Activated CD8-positive, alpha-beta memory T cell treated with anti-CD3 and anti-CD28 coated beads for 1 hour (primary cell): ENCODE data around the gene MECP2.

ENCODE experiments used
- DNase-seq, 2 donors: peaks; one replicate each; pipeline ENCODE4 v3.0.0-alpha.2; 2020; ENCODE audit warnings: low read depth in 1 of 2; ENCODE audit errors: extremely low read depth in 1 of 2

Gene MECP2

DNA sequence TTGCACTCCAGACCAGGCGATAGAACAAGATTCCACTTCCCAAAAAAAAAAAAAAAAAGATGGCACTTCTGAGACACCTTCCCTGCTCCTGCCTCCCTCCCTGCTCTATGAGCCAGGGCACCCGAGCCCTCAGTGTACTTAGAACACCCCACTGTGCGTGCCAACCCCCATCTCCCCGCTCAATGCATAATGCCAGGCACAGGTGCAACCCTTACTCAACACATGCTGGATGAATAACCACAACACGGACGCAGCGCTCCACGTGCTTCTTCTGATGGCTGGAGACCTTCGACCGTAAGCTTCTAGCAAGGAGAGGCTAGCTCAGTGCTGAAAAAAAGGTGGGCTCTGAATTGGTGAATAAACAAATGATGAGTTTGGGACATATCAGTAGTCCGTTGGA lies 57.9 kb downstream of the MECP2 start:
- no peak for DNase-seq

DNA sequence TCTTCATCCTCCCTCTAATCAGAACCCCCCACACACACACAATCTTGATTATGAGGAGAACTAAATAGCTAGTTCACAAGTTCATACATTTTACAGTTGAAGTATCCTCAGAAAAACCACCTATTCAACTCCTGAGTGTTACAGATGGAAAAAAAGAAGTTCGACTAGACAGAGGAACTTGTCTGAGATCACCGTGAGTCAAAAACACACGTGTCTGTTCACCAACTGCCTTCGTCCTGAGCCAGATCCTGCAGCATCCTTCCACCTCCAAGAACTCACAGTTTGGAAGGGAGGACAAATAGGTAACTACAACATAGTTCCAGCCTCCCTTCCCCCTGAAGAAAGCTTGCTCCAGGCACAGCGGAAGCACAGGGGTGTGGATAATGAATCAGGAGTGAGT lies 58.9 kb downstream of the MECP2 start:
- no peak for DNase-seq

DNA sequence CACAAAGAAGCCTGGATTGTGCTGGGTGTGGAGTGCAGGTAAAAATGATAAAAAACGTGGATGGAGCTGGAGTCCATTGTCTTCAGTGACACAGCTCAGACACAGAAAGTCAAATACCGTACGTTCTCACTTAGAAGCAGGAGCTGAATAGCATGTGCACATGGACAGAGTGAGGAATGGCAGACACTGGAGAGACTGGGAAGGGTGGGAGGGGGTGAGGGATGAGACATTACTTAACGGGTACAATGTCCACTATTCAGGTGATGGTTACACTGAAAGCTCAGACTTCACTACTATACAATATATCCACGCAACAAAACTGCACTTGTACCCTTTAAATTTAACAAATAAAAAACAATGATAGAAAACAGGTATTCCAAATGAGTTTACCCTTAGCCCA lies 59.8 kb downstream of the MECP2 start:
- no peak for DNase-seq

DNA sequence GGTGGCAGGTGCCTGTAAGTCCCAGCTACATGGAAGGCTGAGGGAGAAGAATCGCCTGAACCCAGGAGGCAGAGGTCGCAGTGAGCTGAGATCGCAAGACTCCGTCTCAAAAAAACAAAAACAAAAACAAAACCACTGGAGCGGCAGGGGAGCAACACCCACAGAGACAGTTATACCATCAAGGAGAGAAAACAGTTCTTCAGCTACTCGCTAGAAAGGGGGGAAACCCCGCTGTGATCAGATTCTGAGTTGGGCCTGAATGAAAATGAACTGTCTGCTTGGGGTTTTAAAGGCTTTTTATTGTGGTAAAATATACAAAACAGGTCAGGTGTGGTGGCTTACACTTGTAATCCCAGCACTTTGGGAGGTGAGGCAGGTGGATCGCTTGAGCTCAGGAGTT lies 61.0 kb downstream of the MECP2 start:
- no peak for DNase-seq

DNA sequence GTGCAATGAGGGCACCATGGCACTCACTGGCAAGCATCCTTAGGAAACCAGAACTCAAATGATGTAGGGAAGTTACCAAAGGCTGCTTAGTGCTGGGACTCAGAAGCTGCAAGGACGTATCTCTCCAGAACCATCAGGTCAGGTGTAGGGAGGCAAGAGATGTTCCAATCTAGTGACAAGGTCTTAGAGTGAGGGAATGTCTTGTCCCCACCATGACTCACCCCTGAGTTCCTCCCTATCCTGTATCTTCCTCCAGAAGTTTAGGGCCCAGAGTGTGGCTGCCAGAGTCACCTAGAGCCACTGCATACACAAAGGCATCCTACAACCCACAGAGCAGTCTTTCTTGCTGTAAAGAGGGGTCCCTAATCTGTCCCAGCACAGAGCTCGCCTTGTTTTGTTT lies 63.7 kb downstream of the MECP2 start:
- DNase-seq, result no peak

DNA sequence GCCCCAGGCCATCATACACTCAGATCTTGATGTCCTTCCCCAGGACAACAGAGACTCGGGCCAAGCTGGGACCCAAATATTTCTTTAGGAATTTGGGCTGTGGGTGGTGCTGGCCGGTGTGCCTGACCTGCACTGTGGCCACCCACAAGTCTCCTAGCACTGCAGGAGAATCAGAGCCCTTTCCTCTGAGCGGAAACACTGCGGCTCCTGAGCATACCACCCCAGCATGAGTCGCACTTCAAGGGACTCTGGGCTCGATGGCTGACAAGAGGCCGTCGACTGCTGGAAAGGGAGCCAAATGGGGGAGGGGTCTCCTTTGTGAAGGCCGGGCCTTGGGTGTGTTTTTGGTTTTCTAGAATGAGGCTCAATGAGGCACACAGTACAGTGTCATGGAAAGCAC lies 64.9 kb downstream of the MECP2 start:
- no peak for DNase-seq

DNA sequence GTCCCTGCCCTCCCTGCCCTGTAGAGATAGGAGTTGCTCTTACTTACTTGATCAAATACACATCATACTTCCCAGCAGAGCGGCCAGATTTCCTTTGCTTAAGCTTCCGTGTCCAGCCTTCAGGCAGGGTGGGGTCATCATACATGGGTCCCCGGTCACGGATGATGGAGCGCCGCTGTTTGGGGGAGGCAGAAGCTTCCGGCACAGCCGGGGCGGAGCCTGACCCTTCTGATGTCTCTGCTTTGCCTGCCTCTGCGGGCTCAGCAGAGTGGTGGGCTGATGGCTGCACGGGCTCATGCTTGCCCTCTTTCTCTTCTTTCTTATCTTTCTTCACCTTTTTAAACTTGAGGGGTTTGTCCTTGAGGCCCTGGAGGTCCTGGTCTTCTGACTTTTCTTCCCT lies 65.4 kb downstream of the MECP2 start:
- no peak for DNase-seq

DNA sequence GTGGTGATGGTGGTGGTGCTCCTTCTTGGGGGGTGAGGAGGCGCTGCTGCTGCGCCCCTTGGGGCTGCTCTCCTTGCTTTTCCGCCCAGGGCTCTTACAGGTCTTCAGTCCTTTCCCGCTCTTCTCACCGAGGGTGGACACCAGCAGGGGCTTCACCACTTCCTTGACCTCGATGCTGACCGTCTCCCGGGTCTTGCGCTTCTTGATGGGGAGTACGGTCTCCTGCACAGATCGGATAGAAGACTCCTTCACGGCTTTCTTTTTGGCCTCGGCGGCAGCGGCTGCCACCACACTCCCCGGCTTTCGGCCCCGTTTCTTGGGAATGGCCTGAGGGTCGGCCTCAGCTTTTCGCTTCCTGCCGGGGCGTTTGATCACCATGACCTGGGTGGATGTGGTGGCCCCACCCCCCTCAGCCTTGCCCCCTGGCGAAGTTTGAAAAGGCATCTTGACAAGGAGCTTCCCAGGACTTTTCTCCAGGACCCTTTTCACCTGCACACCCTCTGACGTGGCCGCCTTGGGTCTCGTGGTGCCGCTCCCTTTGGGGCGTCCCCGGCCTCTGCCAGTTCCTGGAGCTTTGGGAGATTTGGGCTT lies 66.7 kb downstream of the MECP2 start:
- no peak for DNase-seq

DNA sequence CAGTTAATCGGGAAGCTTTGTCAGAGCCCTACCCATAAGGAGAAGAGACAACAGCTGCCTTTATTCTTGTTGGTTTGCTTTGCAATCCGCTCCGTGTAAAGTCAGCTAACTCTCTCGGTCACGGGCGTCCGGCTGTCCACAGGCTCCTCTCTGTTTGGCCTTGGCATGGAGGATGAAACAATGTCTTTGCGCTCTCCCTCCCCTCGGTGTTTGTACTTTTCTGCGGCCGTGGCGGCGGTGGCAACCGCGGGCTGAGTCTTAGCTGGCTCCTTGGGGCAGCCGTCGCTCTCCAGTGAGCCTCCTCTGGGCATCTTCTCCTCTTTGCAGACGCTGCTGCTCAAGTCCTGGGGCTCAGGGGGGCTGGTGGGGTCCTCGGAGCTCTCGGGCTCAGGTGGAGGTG lies 67.3 kb downstream of the MECP2 start:
- DNase-seq, result no peak

DNA sequence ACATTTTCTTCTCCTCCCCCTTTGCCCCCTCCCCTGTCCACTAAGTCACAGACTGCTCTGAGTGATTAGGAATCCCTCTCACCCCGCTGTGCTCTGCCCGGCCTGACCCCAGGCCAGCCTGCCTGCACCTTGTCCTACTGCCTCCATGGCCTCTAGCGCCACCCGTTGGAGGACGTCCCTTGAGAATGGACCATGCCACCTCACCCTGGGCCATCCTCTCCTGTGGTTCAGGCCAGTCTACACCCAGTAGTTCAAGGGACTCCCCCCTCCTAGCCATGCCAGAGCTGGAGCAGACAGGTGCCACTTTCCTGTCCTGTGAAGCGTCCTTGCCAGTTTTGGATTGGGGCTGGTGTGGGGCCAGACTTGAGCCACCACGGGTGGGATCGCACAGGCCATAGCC lies 68.1 kb downstream of the MECP2 start:
- DNase-seq, result no peak

DNA sequence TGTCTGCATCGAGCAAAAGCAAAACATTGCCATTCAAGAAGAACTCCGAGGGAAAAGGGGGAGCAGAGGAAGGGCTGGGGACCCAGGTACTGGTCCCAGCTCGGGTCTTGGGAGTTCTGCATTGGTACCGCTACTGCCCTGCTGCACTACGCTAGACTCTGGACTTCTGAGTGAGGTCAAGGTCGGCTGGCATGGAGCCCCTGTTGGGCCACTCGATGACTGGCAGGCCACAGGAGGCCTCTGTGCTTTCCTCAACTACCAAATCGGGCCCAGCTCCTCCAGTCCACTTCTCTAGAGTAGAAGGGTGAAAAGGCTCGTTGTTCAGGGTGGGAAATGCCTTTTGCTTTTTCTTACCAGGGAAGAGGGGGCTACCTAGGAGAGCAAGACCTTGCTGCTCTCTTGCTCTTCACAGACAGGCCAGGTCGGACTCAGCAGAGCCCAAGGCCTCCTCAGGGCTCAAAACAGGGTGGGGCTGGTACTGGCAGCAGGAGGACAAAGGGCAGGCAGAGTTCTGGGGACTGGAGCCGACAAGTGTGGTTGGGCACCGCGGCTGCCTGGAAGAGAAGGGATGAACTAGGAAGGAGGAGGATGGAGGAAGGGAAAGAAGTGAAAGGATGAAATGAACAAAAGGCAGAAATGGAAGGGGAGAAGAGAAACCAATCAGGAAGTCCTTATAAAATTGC lies 68.9 kb downstream of the MECP2 start:
- DNase-seq, result no peak

DNA sequence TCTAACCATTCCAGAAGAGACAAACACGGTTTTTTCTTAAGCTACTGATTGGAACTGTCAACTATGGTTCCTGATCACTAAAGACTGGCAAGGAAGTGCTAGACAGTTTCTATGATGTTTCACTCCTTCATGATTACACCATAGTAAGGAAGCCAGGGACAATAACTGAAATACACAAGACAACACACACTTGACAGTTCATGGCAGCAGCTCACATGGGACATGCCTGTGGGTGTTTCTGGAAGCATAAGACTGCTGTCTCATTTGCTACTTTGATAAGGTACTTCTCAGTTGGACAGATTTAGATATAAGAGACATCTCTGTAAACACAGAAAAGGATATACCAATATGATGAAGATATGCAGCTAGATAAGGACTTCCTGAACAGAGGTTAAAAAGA lies 69.5 kb downstream of the MECP2 start:
- DNase-seq, result no peak

DNA sequence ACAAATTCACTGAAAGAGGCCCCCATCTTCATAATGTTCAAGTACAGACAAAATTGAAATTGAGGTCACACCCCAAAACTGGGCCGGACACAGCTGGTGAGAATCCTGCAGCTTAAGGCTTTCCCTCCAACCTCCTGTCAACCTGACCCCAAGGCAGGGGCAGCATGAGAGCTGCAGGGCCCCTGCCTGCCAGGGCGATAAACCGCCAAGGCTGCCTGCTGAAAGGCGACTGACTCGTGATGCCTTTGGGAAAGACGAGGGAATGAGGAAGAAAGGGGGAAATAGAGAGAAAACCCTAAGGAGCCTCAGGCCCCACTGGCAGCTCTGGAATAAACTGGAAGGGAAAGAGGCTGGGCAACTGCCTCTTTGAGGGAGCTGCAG lies 70.5 kb downstream of the MECP2 start:
- DNase-seq, result no peak

DNA sequence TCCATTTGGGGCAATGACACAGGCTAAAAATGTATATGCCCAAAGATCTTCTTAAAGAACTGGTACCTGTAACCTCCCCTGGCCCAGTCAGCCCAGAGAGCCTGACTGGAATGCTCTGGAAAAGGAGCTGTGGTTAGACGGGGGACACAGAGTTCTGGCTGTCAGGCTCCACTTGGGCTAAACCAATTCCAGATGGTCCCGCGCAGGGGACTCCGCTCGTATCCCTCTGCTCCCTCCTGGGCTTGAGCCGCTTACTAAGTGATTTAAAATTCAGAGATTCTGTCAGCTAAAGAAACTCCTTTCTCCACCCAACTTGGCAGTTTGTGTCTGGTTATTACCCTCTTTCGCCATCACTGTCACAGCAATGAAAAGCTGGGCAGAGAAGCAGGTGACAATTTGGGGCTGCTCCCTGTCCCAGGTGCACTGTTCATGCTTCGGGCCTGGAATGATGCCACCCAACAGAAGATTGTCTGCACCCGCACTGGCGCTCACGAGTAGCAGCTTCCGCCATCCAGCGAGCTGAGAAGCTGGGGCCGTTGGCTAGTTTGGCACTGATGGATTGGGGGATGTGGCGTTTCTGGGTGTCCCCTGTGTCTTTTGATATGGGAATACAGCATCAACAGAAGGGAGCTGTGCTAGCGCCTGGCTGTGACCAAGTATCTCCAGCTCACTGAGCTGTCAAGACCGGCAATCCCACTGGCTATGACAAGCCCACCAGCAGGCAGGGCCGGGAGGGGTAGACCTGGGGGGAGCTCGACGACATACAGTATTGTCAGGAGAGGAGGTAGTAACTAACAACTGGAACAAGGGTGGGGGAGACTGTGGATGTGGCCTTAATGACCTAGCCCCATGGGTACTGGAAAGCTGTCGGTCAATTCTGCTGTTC lies 71.1 kb downstream of the MECP2 start:
- DNase-seq, result no peak

DNA sequence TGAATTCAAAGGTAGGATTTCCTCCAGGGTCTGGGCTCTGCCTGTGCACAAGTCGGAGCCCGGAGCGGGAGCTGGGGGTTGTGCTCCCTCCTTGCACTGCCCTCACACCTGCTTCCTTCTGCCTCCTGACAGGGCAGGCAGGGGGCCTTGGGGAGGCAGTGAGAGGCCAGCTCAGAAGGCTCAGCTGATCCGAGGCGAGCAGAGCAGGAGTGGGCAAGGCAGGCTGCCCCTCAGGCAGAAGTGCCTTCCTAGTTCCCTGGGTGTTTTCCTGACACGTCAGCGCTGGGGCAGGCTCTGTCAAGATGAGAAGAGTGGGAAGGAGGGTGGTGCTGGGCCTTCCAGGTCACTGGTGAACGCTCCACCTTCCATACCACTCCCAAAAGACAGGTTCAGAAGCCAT lies 72.3 kb downstream of the MECP2 start:
- no peak for DNase-seq

DNA sequence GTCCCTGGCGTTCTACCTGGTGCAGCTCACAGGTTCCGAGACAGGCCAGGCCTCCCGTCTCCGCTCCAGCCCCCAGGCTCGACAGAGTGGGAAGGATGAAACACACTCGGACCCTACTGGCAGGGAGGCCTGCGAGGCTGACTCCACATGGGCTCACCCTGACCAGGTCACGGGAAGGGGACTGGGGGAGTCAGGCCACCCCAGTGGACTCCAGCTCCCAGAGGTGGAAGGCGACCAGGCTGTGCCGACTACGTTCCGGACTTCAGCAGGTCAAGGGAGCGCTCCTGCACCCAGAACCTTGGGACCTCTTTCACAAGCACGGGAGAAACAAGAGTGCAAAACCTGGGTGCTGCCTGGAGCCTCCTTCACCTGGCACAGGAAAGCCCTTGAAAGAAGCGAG lies 73.2 kb downstream of the MECP2 start:
- DNase-seq, result no peak

DNA sequence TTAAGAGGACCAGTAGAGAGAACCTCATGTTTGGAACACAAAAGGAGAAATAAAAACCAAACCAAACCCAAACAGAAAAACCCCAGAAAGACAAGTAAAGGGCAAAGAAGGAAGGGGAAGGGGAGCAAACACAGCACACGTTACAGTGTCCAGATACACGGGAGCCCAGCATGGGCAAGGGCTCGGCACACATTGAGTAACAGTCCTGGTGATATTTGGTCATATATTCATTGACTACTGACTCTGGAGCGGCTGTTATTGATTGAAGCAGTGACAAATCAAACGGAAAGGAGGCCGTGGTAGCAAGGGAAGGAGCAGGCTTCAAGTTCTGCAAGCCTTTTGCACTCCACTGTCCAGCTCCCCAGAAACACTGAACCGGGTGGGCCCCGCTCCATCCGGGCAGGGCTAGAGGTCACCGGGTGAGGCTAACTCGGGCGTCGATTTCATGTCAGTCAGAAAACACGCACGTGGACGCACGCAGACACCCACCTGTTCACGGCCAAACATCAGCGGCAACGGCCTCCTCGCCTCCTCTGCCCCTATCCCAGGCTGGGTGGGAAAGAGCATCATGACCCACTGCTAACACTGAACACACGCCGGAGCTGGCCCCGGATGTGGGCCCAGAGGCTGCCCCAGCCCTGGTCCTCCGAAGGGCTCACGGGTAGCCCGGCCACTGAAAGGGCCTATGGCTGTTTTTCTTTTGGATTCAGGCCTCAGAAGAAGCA lies 74.1 kb downstream of the MECP2 start:
- no peak for DNase-seq

DNA sequence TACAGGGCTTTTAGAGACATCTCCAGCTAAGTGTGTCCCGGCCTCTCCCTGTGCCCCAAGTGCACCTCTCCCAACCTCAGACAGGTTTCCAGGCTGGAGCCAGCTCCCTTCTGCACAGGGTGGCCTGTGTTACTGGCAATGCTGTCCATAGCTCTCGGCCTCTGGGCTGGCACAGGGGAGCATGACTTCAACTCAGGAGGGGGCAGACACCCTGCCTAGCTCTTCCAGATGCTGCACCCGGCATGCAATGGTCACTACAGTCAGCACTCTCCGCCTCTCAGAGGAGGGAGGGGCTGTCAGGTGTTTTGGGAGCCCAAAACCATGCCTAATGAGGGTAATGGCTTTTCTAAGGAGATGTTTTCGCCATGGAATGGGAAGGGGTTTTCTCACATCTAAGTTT lies 75.4 kb downstream of the MECP2 start:
- no peak for DNase-seq

DNA sequence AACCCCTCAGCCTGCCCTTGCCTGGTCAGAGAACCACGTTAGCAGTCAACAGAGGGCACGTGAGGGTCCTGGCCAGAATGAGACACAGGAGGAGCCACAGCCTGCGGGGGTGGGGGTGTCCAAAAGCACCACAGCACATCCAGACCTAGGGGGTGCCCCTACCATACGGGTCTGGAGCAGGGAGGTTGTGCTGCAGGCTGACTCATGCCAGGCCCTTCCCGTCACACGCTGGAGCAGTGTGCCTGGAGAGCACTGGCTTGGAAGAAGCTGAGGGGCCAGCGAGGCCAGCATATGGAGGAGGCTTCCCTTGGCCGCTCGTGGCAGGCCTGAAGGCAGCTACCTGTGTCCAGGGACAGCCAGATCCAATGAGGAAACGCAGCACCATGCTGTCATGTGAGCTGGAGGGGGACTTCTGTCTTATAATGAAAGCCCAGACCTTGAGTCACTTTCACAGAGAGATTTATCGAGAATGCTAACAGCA lies 76.3 kb downstream of the MECP2 start:
- no peak for DNase-seq

DNA sequence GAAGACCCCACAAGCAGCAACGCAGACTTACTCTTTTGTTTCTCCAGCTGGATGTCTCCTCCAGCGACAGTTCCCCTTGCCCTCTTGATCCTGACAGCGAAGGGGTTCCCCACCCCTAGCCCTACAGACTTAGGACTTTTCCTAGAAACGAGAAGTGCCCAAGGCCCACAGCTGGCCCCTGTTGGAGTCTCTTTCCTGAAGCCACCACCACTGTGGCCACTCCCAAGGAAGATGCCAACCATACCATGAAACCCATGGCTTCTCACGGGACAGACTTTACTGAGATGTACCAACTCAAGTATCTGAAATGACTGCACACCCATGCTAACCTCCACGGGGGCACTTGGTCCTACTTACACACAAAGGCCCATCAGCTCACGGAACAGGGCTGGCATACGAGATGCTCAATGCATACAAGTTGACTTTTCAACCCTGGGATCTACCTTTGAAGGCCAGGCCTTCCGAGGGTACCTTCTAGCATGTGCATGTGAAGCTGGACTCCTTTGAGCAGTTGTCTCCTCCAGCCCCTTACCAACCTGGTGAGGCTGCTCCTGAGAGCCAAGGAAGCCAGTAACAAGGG lies 76.9 kb downstream of the MECP2 start:
- no peak for DNase-seq
